Epithelial cell of prostate (primary cell): ENCODE results near the gene TRUB2.
"Not testable (repeated sequence)": the region's sequence is repeated elsewhere in the genome, so short reads cannot be mapped to it uniquely, and the experiment has no call there.

Experiments used
- DNase-seq: peaks from one replicate; pipeline ENCODE4 v3.0.0-alpha.2; 2011; ENCODE audit warnings: low read depth, low spot score
- H3K27ac ChIP-seq: fragments of 450-650 bp; 2 replicates; pipeline ENCODE4 v1.5.1; 2017; ENCODE audit warnings: mild to moderate bottlenecking

TRUB2 gene

DNA sequence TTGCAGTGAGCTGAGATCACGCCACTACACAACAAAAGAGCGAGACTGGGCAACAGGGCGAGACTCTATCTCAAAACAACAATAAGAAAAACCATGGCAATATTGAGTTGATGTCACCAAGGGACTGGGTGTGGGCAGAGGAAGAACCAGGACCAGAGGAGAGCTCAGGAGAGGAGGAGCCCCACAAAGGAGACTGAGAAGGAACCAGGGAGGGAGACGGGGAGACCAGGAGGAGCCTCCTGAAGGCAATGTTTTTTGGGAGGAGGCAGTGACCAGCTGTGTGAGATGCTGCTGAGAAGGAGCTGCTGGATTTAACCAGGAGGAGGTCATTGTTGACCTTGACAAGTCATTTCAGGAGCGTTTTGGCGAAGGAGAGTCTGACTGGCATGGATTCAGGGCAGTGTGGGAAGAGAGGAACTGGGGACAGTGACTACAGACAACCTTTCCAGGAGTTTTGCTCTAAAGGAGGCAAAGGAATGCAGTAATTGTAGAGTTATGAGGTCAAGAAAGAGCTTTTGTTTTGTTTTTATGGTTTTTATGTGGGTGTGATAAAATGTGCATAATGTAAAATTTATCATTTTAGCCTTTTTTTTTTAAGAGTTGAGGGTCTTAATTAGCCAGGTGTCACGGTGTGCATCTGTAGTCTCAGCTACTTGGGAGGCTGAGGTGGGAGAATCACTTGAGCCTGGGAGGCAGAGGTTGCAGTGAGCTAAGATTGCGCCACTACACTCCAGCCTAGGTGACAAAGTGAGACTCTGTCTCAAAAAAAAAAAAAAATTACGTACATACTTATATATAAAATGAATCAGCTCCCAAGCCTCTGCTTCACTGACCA lies 17.9 kb downstream of the TRUB2 start:
- DNase-seq, result no peak

DNA sequence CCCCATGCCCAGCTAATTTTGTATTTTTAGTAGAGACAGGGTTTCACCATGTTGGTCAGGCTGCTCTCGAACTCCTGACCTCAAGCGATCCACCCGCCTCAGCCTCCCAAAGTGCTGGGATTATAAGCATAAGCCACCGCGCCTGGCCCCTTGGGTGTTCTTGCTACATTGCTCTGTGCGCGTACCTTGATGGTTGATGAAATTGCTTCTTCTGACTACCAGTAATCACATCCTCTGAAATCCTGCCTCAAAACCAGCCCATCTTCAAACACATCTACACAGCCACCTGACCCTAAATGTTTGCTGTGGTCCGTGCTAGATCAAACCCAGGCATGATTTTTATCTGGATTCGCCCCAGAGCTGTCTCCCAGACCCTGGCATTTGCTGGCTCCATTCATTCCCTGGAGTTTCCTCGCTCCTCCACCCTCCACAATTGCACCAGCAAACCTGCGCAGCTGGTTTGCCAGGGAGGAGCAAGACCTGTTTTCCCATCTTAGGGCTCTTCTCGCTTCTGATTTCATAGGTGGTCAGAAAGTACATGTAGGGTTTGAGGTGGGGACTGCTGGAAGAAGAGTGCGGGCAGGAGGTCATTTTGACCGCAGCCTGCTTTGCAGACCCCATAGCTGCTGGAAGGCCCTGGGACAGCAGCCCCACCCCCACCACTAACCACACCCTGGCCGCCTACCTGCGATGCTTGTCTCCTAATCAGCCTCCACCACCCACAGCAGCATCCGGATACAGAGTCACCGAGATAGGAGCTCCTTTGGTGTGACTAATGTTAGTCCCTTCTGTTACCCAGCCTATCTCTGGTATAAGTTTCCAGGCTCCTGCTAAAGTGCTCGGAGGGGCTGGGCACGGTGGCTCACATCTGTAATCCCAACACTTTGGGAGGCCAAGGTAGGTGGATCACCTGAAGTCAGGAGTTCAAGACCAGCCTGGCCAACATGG lies 23.4 kb downstream of the TRUB2 start:
- DNase-seq, result no peak
- peak overlapping the region; percentile 62 for H3K27ac ChIP-seq

More for the DNA sequence above, 17.9 kb downstream of the TRUB2 start:
- H3K27ac ChIP-seq, result peak overlapping the region; percentile 96

DNA sequence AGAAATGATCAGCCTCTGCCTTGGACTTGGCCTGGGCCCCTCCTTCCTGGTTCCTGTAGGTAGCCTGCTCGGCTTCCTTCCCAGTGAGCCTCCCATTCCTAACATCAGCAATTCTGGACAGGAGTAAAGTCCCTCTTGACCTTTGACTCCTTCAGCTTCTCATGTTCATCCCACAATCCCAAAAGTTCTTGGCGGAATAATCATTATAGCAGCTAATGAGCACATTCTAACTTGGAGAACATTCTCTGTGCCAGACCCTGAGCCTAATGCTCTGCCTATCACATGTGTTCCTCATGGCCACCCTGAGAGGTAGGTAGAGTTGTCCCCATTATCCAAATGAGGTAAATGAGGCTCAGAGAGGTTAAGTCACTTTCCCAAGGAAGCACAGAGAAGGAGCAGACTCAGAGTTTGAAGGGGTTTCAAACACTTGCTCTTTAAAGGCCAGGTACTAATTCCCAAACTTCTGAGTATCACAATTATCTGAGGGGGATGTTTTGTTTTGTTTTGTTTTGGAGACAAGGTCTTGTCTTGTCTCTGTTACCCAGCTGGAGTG lies 24.9 kb downstream of the TRUB2 start:
- no peak for DNase-seq
- no peak overlapping the region for H3K27ac ChIP-seq

DNA sequence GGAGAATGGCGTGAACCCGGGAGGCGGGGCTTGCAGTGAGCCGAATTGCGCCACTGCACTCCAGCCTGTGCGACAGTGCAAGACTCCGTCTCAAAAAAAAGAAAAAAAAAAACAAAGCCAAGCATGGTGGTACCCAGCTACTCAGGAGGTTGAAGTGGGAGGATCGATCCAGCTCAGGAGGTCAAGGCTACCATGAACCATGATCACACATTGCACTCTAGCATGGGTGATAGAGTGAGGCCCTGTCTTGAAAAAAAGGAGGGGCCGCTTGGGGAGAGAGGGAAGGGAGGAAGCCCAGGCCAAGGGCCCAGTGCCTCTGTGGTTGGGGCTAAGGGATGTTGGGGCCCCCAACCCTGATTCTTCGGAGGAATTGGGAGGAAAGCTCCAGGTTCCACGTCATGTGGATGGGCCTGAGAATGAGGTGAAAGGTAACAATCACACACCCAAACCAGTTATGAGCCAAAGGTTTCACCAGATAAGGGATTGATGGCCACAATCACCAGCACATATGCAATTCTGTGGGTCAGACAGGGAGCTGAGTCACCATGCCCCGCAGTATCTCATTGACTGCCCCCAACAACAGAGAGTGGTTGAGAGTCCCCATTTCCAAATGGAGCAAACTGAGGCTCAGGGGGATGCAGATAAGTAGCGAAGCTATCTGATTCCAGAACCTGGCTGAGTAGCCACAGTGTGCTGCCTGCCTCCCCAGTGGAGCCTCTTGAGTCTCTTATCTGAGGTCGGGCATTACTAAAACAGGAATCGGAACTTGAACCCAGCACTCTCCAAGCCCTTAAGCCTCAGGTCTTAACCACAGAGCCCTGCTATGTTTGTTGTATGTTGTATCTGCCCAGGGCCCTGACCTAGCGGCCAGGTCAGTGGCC lies 25.7 kb downstream of the TRUB2 start:
- no peak for DNase-seq
- peak overlapping the region; percentile 67 for H3K27ac ChIP-seq

DNA sequence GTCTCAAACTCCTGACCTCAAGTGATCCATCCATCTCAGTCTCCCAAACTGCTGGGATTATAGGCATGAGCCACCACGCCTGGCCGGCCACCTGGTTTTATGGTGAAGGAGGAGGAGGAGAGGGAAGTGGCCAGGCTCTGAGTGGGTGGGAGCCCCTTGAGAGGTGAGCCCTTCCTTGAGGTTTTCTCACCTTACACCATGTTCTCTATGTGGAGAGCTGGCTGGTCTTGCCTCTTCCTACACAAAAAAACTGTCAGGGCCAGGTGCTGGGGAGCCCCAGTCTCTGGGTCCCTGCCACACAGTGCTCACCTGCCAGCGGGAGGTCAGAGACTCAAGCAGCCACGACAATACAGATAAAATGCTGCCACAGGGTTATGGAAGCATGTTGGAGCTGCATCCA lies 28.1 kb downstream of the TRUB2 start:
- H3K27ac ChIP-seq, result no peak overlapping the region
- DNase-seq, result no peak

DNA sequence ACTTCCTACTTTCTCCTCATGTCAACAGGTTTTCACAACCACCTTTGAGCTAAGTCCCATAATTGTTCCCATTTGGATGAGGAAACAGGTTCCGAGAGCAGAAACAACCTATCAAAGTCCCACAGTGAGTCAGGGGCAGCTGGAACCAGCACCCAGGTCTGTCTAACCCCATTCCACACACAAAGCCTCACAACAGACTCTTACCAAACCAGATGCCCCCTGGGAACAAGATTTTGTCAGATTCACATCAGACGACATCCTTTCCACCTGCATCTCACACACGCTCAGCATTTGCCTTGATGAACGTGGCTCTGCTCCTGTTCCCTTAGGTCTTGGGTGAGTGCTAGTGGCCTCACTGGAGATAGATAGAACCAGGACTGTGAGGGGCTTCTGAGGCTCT lies 29.2 kb downstream of the TRUB2 start:
- no peak overlapping the region for H3K27ac ChIP-seq
- no peak for DNase-seq

DNA sequence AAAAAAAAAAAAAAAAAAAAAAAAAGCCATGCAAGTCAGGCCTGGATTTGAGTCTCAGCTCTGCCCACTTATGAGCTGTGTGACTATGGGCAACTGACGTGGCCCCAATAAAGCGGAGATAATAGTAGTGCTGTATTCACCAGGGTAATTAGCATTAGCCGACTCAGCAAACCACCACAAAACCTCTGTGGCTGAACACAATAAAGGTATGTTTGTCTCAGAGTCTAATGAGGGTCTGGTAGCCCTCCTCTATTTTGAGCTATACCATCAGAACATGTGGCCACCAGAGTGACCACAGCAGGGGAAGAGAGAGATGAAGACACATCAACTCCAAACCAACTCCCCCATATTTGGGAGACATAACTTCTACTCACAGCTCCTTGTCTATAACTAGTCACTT lies 30.2 kb downstream of the TRUB2 start:
- DNase-seq, result no peak
- no peak overlapping the region for H3K27ac ChIP-seq

DNA sequence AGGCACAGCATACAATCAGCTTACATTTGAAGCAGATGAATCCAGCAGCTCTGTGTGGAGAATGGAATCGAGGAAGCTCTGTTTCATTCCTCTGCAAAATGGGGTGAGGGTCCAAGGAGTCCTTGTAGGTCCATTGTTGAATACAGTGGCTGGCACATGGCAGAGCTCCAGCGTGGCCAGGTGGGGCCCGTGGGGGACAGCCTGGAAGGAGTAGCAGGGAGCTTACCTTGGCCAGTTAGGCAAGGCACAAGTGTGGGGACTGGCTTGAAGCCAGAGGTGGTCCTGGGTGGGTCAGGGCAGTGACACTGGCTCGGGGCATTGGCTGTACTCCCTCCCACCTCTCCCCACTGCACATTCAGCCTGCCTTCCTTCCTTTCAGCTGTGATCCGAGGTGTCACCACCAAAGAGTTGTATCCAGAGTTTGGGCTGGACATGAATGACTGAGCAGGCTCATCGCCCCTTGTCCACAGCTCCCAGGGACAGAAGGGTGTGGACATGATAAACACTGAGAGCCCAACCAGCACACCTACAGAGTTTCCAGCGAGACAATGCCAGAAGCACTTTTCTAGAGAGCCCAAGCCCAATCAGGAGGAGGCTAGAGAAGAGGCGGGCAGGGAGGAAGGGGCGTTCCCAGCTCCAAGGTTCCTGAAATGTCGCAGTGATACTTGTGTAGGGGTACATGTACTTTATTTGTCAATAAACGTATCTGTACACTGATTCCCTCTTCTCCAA lies 33.8 kb downstream of the TRUB2 start:
- H3K27ac ChIP-seq, result no peak overlapping the region
- no peak for DNase-seq

DNA sequence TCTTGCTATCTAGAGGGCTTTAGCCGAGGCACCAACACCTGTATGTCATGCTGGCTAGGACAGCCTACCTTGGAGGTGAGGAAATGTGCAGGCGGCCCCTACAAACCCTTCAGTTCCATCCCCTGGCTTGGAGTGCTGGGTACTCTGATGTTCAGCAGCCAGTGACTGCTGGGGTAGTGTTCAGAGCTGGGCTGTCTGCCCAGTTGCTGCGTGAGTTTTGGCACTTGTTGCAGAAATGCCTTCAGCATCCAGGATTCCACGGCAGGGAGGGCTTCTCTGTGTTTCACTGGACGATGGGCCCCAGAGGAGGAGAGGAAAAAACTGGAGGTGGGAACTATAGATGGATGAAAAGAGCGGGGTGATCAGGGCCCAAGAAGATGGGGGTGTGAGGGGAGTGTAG lies 35.8 kb downstream of the TRUB2 start:
- no peak for DNase-seq
- H3K27ac ChIP-seq, result no peak overlapping the region

DNA sequence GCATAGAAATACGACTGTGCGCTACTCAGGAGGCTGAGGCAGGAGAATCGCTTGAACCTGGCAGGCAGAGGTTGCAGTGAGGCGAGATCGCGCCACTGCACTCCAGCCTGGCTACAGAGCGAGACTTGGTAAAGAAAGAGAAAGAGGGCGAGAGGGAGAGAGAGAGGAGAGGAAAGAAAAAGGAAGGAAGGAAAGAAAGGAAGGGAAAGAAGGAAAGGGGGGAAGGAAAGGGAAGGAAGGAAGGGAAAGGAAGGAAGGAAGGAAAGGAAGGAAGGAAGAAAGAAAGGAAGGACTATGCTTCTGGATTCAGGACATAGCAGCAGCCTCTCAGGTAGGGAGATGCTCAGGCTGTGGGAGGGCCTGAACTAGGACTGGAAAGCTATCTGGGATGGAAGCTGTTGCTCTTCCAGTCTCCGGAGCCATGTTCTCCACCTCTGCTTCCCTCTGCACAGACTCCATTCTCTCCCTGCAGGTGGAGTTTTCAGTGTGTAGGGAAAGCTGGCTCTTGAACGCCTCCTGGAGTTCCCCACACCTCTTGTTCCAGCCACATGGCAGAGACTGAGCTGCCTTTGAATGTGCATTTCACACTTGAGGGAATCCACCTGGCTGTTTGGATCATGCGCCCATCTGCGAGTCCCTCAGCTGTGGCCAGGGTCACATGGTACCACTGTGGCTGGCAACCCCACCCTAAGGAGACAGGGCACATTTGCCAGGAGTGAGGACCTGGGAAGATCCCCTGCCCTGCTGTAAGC lies 37.0 kb downstream of the TRUB2 start:
- DNase-seq, result no peak
- H3K27ac ChIP-seq, result no peak overlapping the region

DNA sequence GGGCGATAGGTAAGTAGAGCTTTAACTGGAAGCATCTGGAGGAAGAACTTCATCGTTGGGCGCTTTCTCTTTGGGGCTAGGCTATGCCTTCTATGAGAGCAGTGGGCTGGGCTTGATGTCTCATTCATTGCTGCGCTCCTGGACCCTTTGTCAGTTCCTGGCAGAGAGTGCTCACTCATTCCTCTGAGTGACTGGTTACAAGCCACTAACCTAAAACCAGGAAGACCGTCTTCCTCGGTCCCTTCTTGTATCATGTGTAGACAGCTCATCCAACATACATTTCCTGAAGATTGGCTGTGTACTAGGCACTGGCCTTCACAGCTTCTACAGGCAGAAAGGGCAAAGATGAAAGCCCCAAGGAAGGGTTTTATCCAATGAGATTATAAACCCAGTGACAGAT lies 39.7 kb downstream of the TRUB2 start:
- H3K27ac ChIP-seq, result no peak overlapping the region
- DNase-seq, result no peak

DNA sequence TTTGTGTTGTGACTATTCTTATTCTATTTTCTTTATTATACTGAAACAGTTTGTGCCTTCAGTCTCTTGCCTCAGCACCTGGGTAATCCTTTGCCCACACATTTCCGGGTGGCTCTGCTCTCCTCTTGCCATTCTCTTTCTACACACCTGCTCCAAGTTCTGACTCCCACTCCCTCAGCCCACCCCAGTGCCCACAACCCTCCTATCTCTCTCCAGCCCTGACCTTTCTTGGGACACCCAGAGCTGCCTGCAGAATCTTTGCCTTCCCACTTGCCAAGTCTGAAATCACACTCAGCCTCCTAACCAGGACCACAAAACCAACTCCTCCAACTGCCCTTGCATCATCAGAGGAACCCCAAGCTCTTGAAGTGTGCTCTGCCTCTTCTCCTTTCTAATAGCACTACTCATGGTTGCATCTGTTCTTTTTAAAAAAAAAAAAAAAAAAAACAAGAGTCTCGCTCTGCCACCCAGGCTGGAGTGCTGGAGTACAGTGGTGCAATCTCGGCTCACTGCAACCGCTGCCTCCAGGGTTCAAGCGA lies 42.1 kb downstream of the TRUB2 start:
- DNase-seq, result no peak
- no peak overlapping the region for H3K27ac ChIP-seq

DNA sequence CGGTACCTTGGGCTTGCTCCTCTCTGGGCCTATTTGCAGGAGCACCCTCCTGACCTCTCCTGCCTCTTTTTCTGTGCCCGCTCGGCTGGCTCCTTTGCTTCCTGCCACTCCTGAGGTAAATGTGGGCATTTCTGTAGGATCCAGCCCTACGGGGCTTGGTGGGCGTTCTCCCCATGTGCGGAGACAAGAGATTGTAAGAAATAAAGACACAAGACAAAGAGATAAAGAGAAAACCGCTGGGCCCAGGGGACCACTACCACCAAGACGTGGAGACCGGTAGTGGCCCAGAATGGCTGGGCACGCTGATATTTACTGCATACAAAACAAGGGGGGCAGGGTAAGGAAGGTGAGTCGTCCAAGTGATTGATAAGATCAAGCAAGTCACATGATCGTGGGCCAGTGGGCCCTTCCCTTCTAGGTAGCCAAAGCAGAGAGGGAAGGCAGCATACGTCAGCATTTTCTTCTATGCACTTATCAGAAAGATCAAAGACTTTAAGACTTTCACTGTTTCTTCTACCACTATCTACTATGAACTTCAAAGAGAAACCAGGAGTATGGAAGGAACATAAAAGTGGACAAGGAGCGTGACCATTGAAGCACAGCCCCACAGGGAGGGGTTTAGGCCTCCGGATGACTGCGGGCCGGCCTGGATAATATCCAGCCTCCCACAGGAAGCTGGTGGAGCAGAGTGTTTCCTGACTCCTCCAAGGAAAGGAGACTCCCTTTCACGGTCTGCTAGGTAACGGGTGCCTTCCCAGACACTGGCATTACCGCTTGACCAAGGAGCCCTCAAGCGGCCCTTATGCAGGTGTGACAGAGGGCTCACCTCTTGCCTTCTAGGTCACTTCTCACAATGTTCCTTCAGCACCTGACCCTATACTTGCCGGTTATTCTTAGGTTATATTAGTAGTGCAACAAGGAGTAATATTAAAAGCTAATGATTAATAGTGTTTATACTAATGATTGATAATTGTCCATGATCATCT lies 42.9 kb downstream of the TRUB2 start:
- DNase-seq, H3K27ac ChIP-seq: not testable (repeated sequence)

DNA sequence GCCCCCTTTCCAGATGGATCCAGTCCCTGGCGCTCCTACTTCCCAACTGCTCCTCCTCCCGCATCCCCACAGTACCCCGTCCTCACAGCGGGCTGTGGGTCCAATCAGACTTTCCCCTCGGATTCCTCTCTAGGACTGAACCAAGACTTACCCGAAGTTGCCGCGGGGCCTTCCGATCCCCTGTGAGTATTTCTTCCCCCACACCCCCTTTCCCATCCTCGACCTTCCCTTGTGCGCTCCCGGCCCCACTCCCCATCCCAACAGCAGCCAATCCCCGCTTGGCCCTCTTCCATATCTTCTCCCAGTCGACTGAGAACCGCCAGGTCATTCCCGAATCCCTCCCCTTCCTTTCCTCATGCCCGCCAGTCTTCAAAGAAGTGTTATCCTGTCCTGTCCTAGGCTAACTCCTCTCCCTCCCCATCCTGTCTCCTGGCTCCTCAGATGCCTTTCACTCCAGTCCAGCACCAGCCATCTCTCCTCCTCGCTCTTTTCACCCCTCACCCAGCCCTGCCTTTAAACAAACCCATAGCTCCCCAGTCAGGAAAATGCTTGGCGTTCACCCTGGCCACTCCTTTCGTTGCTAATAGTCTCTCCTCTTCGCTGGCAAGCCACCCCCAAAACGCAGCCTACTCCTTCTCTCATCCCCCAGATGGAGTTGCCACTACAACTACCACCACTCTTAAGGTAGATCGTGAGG lies 45.5 kb downstream of the TRUB2 start:
- peak overlapping the region; percentile 64 for H3K27ac ChIP-seq
- DNase-seq, result no peak

DNA sequence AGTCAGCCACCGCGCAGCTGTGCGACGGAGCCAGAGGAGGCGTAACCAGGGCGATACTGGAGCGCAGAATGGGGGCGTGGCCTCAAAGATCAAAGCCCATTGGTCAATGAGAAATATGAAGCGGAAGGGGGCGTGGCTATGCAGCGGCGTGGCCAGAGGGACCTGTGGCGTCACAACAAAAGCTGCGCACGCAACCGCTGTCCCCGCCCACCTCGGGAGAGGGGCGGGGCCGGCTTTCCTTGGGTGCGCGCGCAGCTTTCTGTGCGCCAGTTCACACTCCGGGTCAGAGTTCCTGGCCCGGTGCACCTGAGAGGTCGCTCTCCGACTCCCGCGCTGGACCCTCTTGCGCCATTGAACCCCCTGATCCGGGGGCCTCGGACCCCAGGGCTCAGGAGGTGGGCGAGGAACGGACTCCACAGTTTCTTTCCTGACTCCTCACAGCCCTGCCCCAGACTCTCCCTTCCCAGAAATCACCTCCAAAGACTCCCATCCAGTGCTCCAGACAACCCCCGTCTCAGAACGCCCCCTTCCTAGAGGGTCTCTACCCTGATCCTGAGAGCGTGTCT lies 46.2 kb downstream of the TRUB2 start, which contains the start of gene SWI5:
Gene SWI5, plus strand, starts transcription at position 269 of the 566 bp plus-strand sequence.
- H3K27ac ChIP-seq, result peak within 1 kb of the TSS; percentile 64
- peak; percentile 91 for DNase-seq
